Measurements from ENCODE around the gene STOML3.

STOML3 gene

GRCh38 chr13:38950987-38951386 lies 39.6 kb downstream of the STOML3 start:
- no peak overlapping the region for H3K4me2 ChIP-seq (ENCODE audit: low read length)
- TF ChIP-seq, protein P1, sequence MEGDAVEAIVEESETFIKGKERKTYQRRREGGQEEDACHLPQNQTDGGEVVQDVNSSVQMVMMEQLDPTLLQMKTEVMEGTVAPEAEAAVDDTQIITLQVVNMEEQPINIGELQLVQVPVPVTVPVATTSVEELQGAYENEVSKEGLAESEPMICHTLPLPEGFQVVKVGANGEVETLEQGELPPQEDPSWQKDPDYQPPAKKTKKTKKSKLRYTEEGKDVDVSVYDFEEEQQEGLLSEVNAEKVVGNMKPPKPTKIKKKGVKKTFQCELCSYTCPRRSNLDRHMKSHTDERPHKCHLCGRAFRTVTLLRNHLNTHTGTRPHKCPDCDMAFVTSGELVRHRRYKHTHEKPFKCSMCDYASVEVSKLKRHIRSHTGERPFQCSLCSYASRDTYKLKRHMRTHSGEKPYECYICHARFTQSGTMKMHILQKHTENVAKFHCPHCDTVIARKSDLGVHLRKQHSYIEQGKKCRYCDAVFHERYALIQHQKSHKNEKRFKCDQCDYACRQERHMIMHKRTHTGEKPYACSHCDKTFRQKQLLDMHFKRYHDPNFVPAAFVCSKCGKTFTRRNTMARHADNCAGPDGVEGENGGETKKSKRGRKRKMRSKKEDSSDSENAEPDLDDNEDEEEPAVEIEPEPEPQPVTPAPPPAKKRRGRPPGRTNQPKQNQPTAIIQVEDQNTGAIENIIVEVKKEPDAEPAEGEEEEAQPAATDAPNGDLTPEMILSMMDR (IDR thresholded peaks at IDR 0.05; ENCODE audit: low read length), result no peak
- TF ChIP-seq EZH2 (IDR thresholded peaks at IDR 0.05; ENCODE audit: borderline replicate concordance, low read length), result no peak
- no peaks in the 10 kb centered on the region for H3F3A ChIP-seq (ENCODE audit: insufficient read depth, low read length)
- H3K27ac ChIP-seq (ENCODE audit: low read depth, low read length, poor library complexity, severe bottlenecking), result no peak overlapping the region
- no peaks in the 10 kb centered on the region for H3K9me3 ChIP-seq (ENCODE audit: low read length)
- no peak overlapping the region for H3K9ac ChIP-seq (ENCODE audit: low read length)
- no peaks in the 10 kb centered on the region for H3K36me3 ChIP-seq (ENCODE audit: insufficient read depth, low read length)
- no peaks in the 10 kb centered on the region for H3K27me3 ChIP-seq (ENCODE audit: insufficient read depth, low read length)
- H3K4me3 ChIP-seq (ENCODE audit: low read depth, low read length, poor library complexity, severe bottlenecking), result no peak overlapping the region
- no peaks in the 10 kb centered on the region for H3K9me2 ChIP-seq (ENCODE audit: low read depth, low read length)
- no peaks in the 10 kb centered on the region for H3K79me2 ChIP-seq (ENCODE audit: insufficient read depth, low read length)
- H3K4me1 ChIP-seq (ENCODE audit: insufficient read depth, low read length, severe bottlenecking), result no peaks in the 10 kb centered on the region
- no peak overlapping the region for H2AFZ ChIP-seq (ENCODE audit: low read length)
- H4K20me1 ChIP-seq (ENCODE audit: insufficient read depth, low read length), result no peaks in the 10 kb centered on the region

GRCh38 chr13:38947054-38947453 lies 43.6 kb downstream of the STOML3 start:
- Histone ChIP-seq H2AFZ (ENCODE audit: low read length) (no peak overlapping the region), H4K20me1 (ENCODE audit: insufficient read depth, low read length) (no peaks in the 10 kb centered on the region)

GRCh38 chr13:38944219-38944618 lies 46.4 kb downstream of the STOML3 start:
- TF ChIP-seq EZH2 (IDR thresholded peaks at IDR 0.05; ENCODE audit: borderline replicate concordance, low read length), result no peak
- TF ChIP-seq, protein P1 (IDR thresholded peaks at IDR 0.05; ENCODE audit: low read length), result no peak
- no peaks in the 10 kb centered on the region for H3K9me3 ChIP-seq (ENCODE audit: low read length)
- no peaks in the 10 kb centered on the region for H4K20me1 ChIP-seq (ENCODE audit: insufficient read depth, low read length)
- H3K9me2 ChIP-seq (ENCODE audit: low read depth, low read length), result no peaks in the 10 kb centered on the region
- no peaks in the 10 kb centered on the region for H3F3A ChIP-seq (ENCODE audit: insufficient read depth, low read length)
- no peak overlapping the region for H3K4me3 ChIP-seq (ENCODE audit: low read depth, low read length, poor library complexity, severe bottlenecking)
- no peaks in the 10 kb centered on the region for H3K79me2 ChIP-seq (ENCODE audit: insufficient read depth, low read length)
- no peaks in the 10 kb centered on the region for H3K36me3 ChIP-seq (ENCODE audit: insufficient read depth, low read length)
- H3K4me1 ChIP-seq (ENCODE audit: insufficient read depth, low read length, severe bottlenecking), result no peaks in the 10 kb centered on the region
- no peak overlapping the region for H2AFZ ChIP-seq (ENCODE audit: low read length)
- H3K9ac ChIP-seq (ENCODE audit: low read length), result no peak overlapping the region
- no peak overlapping the region for H3K4me2 ChIP-seq (ENCODE audit: low read length)
- no peak overlapping the region for H3K27ac ChIP-seq (ENCODE audit: low read depth, low read length, poor library complexity, severe bottlenecking)
- H3K27me3 ChIP-seq (ENCODE audit: insufficient read depth, low read length), result peaks cover 3% of the 10 kb centered on the region; the same call in 1 of the 2 replicates

More at GRCh38 chr13:38947054-38947453, 43.6 kb downstream of the STOML3 start:
- Histone ChIP-seq H3K9ac (ENCODE audit: low read length) (no peak overlapping the region), H3K79me2 (ENCODE audit: insufficient read depth, low read length) (no peaks in the 10 kb centered on the region), H3K4me3 (ENCODE audit: low read depth, low read length, poor library complexity, severe bottlenecking) (no peak overlapping the region), H3K27ac (ENCODE audit: low read depth, low read length, poor library complexity, severe bottlenecking) (no peak overlapping the region), H3K4me2 (ENCODE audit: low read length) (no peak overlapping the region), H3K9me2 (ENCODE audit: low read depth, low read length) (no peaks in the 10 kb centered on the region), H3K9me3 (ENCODE audit: low read length) (no peaks in the 10 kb centered on the region), H3K27me3 (ENCODE audit: insufficient read depth, low read length) (no peaks in the 10 kb centered on the region), H3K4me1 (ENCODE audit: insufficient read depth, low read length, severe bottlenecking) (no peaks in the 10 kb centered on the region), H3K36me3 (ENCODE audit: insufficient read depth, low read length) (no peaks in the 10 kb centered on the region), H3F3A (ENCODE audit: insufficient read depth, low read length) (no peaks in the 10 kb centered on the region)
- TF ChIP-seq, protein P1 (IDR thresholded peaks at IDR 0.05; ENCODE audit: low read length), result no peak
- TF ChIP-seq EZH2 (IDR thresholded peaks at IDR 0.05; ENCODE audit: borderline replicate concordance, low read length), result no peak

All from OCI-LY1 (cell line).